Upper lobe of left lung (tissue), 4 donors: ENCODE data around the gene TF.

Experiments used
- CTCF ChIP-seq, 6 experiments: fragments of 450-650 bp in 4 of 6; fragments of 200-600 bp in 2 of 6; sonication (generic) in 2 of 6; IDR thresholded peaks; one replicate each; pipeline ENCODE4 v1.5.1; 2016 to 2019; ENCODE audit warnings: antibody characterized with exemption in 6 of 6
- POLR2A ChIP-seq, 4 donors: fragments of 450-650 bp; IDR thresholded peaks; one replicate each; pipeline ENCODE4 v1.5.1; 2016 to 2017; ENCODE audit warnings: antibody characterized with exemption in 4 of 4, mild to moderate bottlenecking in 2 of 4
- POLR2AphosphoS5 ChIP-seq, 2 donors: sonication (generic); formaldehyde crosslinking; IDR thresholded peaks; one replicate each; pipeline ENCODE4 v1.5.1; 2017; ENCODE audit warnings: antibody characterized with exemption in 2 of 2

GRCh38 chr3:133699903-133700302 is 46.3 kb upstream of the TF start:
- TF ChIP-seq CTCF (IDR thresholded peaks at IDR 0.05) (no peak), POLR2AphosphoS5 (IDR thresholded peaks at IDR 0.05) (no peak), POLR2A (IDR thresholded peaks at IDR 0.05) (no peak)
